Nucleus accumbens (tissue), 56 donors: Measurements from ENCODE around the gene THRAP3.
"Not testable (repeated sequence)": the region's sequence is repeated elsewhere in the genome, so short reads cannot be mapped to it uniquely, and the experiment has no call there.

Source experiments
- DNase-seq, 56 donors: peaks; one replicate each; lab custom pipeline; 2025; lab: John Stamatoyannopoulos, UW

Gene THRAP3

DNA sequence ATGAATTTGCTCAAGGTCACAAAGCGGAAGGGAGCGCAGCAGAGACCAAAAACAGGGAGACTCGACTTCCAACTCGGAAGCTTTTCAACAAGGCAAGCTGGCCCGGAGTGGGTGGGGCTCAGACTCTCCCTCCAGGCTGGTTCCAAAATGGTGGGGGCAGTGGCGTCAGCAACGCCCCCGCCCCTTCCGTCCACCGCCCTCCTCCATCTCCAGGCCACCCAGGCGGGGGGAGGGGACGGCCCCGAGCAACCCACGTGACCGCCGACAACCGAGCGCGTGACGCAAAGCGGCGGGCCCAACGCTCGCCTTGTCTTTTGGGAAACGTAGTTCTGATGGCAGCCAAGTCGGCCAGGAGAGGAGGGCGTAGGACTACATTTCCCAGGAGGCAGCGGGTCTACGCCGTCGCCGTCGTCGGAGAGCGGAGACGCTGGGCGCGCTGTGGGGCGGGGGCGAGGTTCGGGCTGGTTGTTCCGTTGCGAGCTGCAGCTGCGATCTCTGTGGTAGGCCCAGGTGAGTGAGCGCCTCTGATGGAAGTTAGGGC is at the start of gene THRAP3:
THRAP3 (plus strand) TSS at position 448 of the 541 bp plus-strand sequence. CDS start 58,121 bp downstream, outside the sequence.
- peak; percentile 92 to 100 (median 99) for DNase-seq

DNA sequence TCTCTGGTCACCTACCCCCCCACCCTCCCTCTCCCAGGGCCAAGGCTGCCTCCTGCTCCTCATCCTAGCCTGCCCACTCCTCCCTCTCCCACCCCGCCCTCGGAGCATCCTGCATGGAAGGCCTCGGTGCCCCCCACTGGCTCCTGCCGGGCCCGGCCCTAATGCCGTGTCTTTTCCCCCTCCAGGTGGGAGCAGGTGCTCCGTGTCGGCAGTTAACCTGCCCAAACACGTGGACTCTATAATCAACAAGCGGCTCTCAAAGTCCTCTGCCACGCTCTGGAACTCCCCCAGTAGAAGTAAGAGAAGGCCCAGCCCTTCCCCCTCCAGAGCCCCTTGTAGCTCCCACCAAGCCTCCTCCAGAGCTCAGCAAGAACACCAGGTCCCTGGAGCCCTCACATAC is 49.5 kb upstream of the THRAP3 start:
- no peak for DNase-seq

GRCh38 chr1:36175137-36176095 is 48.8 kb upstream of the THRAP3 start:
- DNase-seq = peak in 24 of 56 donors; percentile 10 to 67 (median 40)

- DNase-seq = no peak
Measured at GRCh38 chr1:36176106-36176949, 47.9 kb upstream of the THRAP3 start.

DNA sequence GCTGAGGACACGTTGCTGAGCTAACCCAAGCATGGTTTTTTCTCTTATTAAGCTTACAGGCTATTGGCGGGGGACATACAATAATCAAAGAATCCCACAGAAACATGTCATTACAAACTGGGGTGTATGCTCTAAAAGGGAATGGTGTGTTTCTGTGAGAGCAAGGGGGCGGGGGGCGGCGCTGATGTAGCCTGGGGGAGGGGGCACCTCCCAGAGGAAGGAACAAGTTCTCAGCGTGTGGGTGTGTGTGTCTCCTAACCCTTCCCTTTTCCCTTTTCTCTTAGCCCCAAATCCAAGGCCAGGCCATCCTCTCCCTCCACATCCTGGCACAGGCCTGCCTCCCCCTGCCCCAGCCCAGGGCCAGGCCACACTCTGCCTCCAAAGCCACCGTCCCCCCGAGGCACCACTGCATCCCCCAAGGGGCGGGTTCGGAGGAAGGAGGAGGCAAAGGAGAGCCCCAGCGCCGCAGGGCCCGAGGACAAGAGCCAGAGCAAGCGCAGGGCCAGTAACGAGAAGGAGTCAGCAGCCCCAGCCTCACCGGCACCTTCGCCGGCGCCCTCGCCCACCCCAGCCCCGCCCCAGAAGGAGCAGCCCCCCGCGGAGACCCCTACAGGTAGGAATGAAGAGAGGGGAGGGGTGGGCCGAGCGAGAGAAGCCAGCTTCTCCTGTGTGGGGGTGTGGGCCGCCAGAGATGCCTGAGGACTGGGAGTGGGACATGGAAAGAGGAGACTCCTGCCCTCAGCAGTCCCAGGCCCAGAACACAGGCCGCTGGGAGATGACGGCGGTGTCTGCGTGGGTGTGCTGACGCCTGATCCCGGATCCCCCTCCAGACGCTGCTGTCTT is 46.4 kb upstream of the THRAP3 start:
- peak in 8 of 56 donors; percentile 19 to 53 (median 36) for DNase-seq

GRCh38 chr1:36178471-36179219 is 45.6 kb upstream of the THRAP3 start:
- no peak for DNase-seq

GRCh38 chr1:36179220-36179600 is 45.0 kb upstream of the THRAP3 start:
- DNase-seq = no peak

DNA sequence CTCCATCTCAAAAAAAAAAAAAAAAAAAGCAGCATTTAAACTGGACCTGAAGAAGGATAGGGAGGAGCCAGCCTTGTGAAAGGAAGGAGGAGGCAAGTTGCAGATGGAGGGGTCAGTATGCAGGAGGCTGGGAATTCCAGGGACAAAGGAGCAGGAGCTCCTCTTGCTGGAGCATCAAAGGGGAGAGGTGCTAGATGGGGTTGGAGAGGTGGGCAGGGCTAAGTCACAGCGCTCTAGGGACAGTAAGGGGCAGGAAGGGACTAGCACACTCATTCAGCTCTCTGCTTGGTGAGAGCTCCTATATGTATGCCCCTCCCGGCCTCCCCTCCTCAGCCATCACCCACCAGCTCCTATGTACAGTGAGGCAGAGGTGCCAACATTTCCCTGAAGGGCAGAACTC is 41.5 kb upstream of the THRAP3 start:
- DNase-seq = no peak

DNA sequence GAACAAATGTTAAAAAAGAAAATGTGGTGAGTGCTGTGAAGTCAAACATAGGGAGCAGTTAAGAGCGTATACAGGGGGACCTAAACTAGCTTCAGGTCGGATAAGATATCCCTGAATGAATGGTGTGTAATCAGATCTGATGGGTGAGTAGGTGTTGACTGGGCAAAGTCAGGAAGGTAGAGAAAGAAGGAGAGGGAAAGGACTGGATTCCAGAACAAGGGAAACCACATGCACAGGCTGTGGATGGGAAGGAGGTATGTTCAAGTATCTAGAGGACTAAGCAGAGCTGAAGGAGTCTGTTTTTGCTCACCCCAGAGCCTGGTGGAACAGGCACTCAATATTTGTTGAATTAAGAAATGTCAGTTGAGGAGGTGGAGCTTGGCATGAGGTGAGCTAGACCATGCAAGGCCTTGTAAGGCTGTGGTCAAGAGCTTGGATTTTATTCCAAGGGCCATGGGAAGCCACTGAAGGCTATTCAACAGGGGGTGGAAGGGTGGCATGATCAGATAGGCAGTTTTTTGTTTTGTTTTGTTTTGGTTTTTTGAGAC is 40.9 kb upstream of the THRAP3 start:
- DNase-seq = no peak

DNA sequence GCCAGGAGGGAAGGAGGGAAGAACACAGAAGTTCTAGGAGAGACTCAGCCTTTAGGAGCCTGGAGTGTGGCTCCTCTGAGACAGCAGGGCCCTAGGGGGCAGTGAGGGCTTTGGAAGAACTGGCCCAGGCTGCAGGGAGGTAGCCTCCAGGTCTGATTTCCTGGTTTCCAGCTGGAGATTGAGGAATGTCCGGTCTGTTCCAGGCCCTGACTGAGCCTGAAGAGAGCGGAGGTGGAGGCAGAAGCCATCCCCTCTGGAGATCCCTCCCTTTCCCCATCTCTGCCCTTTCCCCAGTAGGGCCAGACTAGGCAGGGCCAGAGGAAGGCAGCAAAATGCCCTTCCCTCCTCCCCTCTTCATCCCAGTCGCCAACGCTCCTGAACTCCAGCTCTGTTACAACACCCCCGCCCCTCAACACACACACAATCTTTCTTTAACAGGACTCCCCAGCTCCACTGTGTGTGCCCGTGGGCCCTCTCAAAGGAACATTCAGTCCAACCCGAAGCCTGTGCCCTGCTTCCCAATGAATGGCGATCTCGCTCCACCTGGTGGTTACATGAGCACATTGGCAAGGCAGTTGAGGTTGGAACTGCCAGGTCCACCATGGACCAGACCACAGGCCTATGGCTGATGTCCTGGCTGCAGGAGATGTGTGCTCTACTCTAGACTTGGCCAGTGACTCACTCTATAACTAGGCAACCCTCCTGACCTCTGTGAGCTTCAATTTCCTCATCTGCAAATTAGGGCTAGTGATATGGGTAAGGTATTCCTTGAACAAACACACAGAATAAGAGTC is 36.2 kb upstream of the THRAP3 start:
- peak; percentile 39 to 91 (median 77) for DNase-seq

- not testable (repeated sequence) for DNase-seq
Measured at GRCh38 chr1:36196805-36197204, 27.4 kb upstream of the THRAP3 start.

DNA sequence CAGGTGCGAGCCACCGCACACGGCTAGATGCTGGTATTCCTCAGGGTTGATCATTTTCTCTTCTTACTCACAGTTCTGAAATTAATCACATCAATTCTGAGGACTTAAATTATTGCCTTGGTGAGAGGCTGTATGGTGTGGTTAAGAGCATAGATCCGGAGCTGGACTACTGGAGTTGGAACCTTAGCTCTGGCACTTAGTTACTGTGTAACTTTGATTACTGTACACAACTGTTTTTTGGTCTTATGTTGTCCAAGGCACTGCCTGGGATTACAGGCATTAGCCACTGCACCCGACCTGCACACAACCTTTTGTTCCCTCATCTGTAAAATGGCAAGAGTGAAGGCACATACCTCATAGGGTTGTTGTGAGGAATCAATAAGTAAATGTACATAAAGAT is 25.6 kb upstream of the THRAP3 start:
- DNase-seq = no peak

DNA sequence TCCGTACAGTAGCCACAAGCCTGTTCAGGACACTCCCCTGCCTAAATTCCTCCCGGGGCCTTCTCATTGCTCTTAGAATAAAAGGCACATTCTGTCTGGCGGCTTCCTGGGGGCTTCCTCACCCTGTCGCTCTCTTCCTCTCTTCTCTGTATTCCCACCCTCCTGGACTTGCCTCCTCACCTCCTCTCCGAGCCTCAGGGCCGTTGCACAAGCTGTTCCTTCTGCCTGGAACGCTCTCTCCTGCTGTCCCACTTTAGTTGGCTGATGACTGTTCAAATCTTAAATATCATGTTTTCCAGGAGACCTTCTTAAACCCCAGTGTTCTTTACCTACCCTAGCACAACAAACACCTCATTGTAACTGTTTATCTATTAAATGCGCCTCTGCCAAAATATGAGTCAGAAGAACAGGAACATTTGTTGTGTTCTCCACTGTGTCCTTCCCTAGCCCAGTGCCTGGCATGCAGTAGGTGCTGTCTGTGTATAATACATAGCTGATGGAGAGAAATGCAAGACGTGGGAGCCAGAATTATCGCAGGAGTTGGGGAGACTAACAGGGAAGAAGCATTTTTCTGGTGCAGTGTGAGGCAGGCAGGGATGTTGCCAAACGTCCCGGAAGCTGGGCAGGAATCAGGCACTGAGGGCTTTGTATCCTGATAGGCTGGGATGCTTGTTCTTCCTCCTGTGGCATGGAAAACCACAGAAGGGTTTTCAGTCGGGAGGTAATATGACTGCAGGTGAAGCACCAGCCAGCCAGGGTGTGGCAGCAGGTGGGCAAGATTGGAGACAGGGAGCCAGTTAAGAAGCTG is 24.1 kb upstream of the THRAP3 start:
- peak in 3 of 56 donors; percentile 9 to 28 (median 27) for DNase-seq

- no peak for DNase-seq
Measured at GRCh38 chr1:36203027-36203553, 21.2 kb upstream of the THRAP3 start.

DNA sequence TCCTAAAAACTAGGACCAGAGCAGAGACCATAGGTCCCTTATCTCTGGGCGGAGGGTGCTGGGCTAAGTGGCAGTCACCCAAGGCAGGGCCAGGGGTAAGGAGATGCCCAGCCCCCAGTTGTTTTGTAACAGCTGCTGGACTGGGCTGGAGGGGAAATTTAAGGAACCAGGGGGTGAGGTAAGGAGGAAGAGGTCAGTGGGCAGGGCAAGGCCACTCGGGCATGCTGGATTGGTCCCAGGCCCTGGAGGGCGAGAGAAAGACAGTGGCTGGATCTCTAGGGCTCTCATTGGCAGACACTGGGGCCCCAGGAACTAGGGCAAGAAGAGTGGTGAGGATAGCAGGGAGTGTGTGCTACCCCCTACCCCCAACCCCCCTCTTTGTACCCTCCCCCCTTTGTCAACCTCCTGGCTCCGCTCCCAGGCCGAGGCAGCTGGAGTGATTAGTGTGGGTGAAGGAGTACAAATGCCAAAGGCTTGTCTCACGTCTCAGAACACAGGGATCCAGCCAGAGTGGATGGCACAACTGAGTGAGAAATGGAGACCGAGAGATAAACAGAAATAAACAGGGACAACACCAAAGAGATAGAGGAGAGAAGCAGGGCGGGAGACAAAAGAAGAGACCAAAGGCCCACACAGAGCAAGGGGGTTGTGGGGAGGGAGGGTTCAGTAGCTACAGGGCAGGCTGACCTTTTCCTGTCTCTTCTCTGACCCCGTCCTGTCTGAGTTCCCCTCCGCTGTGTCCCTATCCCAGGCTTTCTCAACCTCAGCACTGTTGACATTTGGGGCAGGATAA is 20.5 kb upstream of the THRAP3 start:
- DNase-seq = peak in 45 of 56 donors; percentile 14 to 76 (median 43)

GRCh38 chr1:36204347-36204909 is 19.8 kb upstream of the THRAP3 start:
- peak in 5 of 56 donors; percentile 5 to 48 (median 42) for DNase-seq
